Hepatocyte (in vitro differentiated cells): ENCODE measurements around the gene TUBB2A. TPM values are rescaled to one million over a fixed set of nuclear protein-coding genes. Genes with fewer than 3 reads are reported as not detected.

ENCODE experiments used
- DNase-seq: peaks from one replicate; pipeline ENCODE4 v3.0.0-alpha.2; 2016; ENCODE audit warnings: low spot score
- H2AFZ ChIP-seq: fragments of 200-600 bp; sonication (generic); 2 replicates; pipeline ENCODE4 v1.6.0; 2016; ENCODE audit warnings: antibody characterized with exemption, mild to moderate bottlenecking
- H3K27ac ChIP-seq: fragments of 200-600 bp; sonication (generic); 2 replicates; pipeline ENCODE4 v1.5.1; 2016; ENCODE audit warnings: mild to moderate bottlenecking
- H3K27me3 ChIP-seq: fragments of 200-600 bp; sonication (generic); 2 replicates; pipeline ENCODE4 v1.6.1; 2016
- H3K36me3 ChIP-seq: fragments of 200-600 bp; sonication (generic); replicated peaks from 2 replicates; pipeline ENCODE4 v1.5.1; 2016; ENCODE audit warnings: low read depth; ENCODE audit not compliant: insufficient read depth
- H3K4me1 ChIP-seq: fragments of 200-600 bp; sonication (generic); 2 replicates; pipeline ENCODE4 v1.5.1; 2016; ENCODE audit warnings: mild to moderate bottlenecking, moderate library complexity; ENCODE audit not compliant: insufficient read depth
- H3K4me2 ChIP-seq: fragments of 200-600 bp; sonication (generic); 2 replicates; pipeline ENCODE4 v1.6.0; 2016
- H3K4me3 ChIP-seq: fragments of 200-600 bp; sonication (generic); 2 replicates; pipeline ENCODE4 v1.5.1; 2016; ENCODE audit warnings: mild to moderate bottlenecking
- H3K79me2 ChIP-seq: fragments of 200-600 bp; sonication (generic); 2 replicates; pipeline ENCODE4 v1.6.0; 2017; ENCODE audit warnings: mild to moderate bottlenecking
- H3K9me2 ChIP-seq: fragments of 200-600 bp; sonication (generic); replicated peaks from 2 replicates; pipeline ENCODE4 v1.6.0; 2017; ENCODE audit warnings: mild to moderate bottlenecking; ENCODE audit not compliant: insufficient read depth
- H3K9me3 ChIP-seq: fragments of 200-600 bp; sonication (generic); 2 replicates; pipeline ENCODE4 v1.5.1; 2016; ENCODE audit warnings: low read depth, mild to moderate bottlenecking
- H4K20me1 ChIP-seq: fragments of 200-600 bp; sonication (generic); 2 replicates; pipeline ENCODE4 v1.6.0; 2016; ENCODE audit warnings: mild to moderate bottlenecking; ENCODE audit not compliant: insufficient read depth, poor library complexity, severe bottlenecking
- EZH2 ChIP-seq: fragments of 200-600 bp; sonication (generic); IDR thresholded peaks from 2 replicates; pipeline ENCODE4 v1.6.1; 2016; ENCODE audit warnings: antibody characterized with exemption, mild to moderate bottlenecking, borderline replicate concordance
- EZH2phosphoT487 ChIP-seq: fragments of 200-600 bp; sonication (generic); IDR thresholded peaks from one replicate; pipeline ENCODE4 v1.6.1; 2018; ENCODE audit warnings: antibody characterized with exemption, mild to moderate bottlenecking, low read depth, moderate library complexity; ENCODE audit not compliant: unreplicated experiment, severe bottlenecking
- WGBS: methylation state at CpG from one replicate; pipeline ENCODE4 v1.1.6; 2016; ENCODE audit warnings: low lambda C conversion rate; ENCODE audit errors: missing lambda C conversion rate; 5-methylcytosine and 5-hydroxymethylcytosine counted together
- polyA plus RNA-seq: library from polyadenylated mRNA; unstranded; fragments of >200 nt; fragmentation: Nextera tagmentation; extraction: Ambion mirVana; gene quantifications from 2 replicates; pipeline ENCODE4 v1.2.1, GENCODE V29; 2016
- total RNA-seq: library from RNA; depleted of rRNA; stranded (reverse); fragments of >200 nt; gene quantifications from 2 replicates; pipeline ENCODE4 v1.2.3, GENCODE V29; 2014
- TF ChIP-seq, protein P1 (sequence below): fragments of 200-600 bp; sonication (generic); IDR thresholded peaks from 2 replicates; pipeline ENCODE4 v1.5.1; 2016; ENCODE audit warnings: antibody characterized with exemption, mild to moderate bottlenecking; ENCODE audit not compliant: poor library complexity

The TUBB2A gene
- total and polyA plus RNA-seq, 2 experiments from 2014 or later = 115 to 183 TPM

DNA sequence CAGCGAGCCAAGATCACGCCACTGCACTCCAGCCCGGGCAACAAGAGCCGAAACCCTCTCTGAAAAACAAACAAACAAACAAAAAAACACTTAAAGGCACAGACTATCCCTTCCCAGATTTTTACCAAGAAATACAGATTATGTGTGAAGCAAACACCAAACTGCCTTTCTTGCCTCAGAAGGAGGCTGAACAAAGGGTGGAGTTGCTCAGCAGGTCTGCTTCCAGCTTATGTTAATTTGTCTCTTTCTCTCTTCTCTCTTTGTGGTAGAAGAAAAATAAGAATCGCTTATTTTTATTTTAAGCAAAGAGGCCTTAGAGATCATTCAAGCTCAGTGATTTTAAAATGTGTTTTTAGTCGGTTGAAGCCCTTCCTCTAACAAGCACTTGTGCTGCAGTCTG, 14.2 kb downstream of the TUBB2A start:
- TF ChIP-seq, protein P1, sequence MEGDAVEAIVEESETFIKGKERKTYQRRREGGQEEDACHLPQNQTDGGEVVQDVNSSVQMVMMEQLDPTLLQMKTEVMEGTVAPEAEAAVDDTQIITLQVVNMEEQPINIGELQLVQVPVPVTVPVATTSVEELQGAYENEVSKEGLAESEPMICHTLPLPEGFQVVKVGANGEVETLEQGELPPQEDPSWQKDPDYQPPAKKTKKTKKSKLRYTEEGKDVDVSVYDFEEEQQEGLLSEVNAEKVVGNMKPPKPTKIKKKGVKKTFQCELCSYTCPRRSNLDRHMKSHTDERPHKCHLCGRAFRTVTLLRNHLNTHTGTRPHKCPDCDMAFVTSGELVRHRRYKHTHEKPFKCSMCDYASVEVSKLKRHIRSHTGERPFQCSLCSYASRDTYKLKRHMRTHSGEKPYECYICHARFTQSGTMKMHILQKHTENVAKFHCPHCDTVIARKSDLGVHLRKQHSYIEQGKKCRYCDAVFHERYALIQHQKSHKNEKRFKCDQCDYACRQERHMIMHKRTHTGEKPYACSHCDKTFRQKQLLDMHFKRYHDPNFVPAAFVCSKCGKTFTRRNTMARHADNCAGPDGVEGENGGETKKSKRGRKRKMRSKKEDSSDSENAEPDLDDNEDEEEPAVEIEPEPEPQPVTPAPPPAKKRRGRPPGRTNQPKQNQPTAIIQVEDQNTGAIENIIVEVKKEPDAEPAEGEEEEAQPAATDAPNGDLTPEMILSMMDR = no peak
- TF ChIP-seq EZH2 (no peak), EZH2phosphoT487 (no peak)
- no peak overlapping the region for H3K27ac ChIP-seq
- WGBS = 93% methylated on average over 6 of the region's 6 CpGs

DNA sequence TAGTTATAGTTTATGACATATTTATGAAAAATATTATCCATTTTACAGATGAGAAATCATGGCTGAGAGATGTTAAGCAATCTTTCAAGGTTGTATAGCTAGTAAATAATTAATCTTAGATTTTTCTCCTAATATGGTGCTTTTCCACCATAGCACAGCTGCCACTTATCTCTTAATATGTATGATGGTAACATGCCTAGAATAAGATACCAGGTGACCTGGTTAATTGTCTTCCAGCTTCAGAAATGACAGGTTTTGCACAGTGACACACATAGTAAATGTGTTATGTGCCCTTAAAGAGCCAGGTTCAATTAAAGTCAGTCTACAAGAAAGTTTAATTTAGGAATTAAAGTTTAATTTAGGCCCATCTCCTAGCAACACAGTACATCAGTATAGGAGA, 14.8 kb downstream of the TUBB2A start:
- TF ChIP-seq EZH2phosphoT487 = no peak
- TF ChIP-seq, protein P1 = no peak
- TF ChIP-seq EZH2 = no peak
- no peak overlapping the region for H3K4me3 ChIP-seq
- H3K36me3 ChIP-seq = no peaks in the 10 kb centered on the region
- H3K4me1 ChIP-seq = peaks cover 7% of the 10 kb centered on the region
- H3K27me3 ChIP-seq = no peaks in the 10 kb centered on the region
- H4K20me1 ChIP-seq = no peaks in the 10 kb centered on the region
- H3K27ac ChIP-seq = peak overlapping the region; percentile 27
- H2AFZ ChIP-seq = no peak overlapping the region
- H3K79me2 ChIP-seq = no peaks in the 10 kb centered on the region
- no peaks in the 10 kb centered on the region for H3K9me3 ChIP-seq
- H3K4me2 ChIP-seq = no peak overlapping the region
- no peak for DNase-seq
- no peaks in the 10 kb centered on the region for H3K9me2 ChIP-seq

More for the DNA sequence above, 14.2 kb downstream of the TUBB2A start:
- H3K27me3 ChIP-seq = no peaks in the 10 kb centered on the region
- no peak overlapping the region for H2AFZ ChIP-seq
- no peak overlapping the region for H3K4me3 ChIP-seq
- no peak for DNase-seq
- no peaks in the 10 kb centered on the region for H3K79me2 ChIP-seq
- no peaks in the 10 kb centered on the region for H3K36me3 ChIP-seq
- H3K9me3 ChIP-seq = no peaks in the 10 kb centered on the region
- H3K9me2 ChIP-seq = no peaks in the 10 kb centered on the region
- no peaks in the 10 kb centered on the region for H4K20me1 ChIP-seq
- peaks cover 7% of the 10 kb centered on the region for H3K4me1 ChIP-seq
- no peak overlapping the region for H3K4me2 ChIP-seq

DNA sequence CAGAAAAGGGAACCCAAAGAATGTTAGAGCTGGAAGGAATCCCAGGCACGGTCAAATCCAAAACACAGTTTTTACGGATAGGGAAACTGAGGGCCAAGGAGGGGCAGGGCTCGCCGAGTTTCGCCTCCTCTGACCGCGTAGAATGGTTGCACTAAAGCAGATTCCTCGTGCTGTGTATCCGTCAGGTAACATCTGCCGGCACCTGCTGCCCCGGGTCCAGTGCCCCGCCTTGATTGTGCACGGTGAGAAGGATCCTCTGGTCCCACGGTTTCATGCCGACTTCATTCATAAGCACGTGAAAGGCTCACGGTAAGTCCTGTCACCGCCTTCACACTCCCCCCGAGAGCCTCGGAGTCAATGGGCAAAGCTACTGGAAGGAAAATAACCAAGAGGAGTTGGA, 17.1 kb downstream of the TUBB2A start:
- Histone ChIP-seq H4K20me1 (no peaks in the 10 kb centered on the region), H3K27me3 (no peaks in the 10 kb centered on the region), H3K79me2 (no peaks in the 10 kb centered on the region), H3K4me3 (no peak overlapping the region), H2AFZ (no peak overlapping the region), H3K36me3 (no peaks in the 10 kb centered on the region), H3K4me2 (no peak overlapping the region), H3K4me1 (peaks cover 13% of the 10 kb centered on the region), H3K9me3 (no peaks in the 10 kb centered on the region), H3K9me2 (no peaks in the 10 kb centered on the region), H3K27ac (no peak overlapping the region)
- 94% methylated on average over 20 of the region's 20 CpGs for WGBS
- no peak for DNase-seq
- TF ChIP-seq EZH2 (no peak), EZH2phosphoT487 (no peak)
- TF ChIP-seq, protein P1 = no peak
